Hepatocyte (in vitro differentiated cells): ENCODE data around the gene RXRA. TPM values are rescaled to one million over a fixed set of nuclear protein-coding genes. Genes with fewer than 3 reads are reported as not detected.

ENCODE experiments used
- DNase-seq: peaks from one replicate; pipeline ENCODE4 v3.0.0-alpha.2; 2016; ENCODE audit warnings: low spot score
- H2AFZ ChIP-seq: fragments of 200-600 bp; sonication (generic); 2 replicates; pipeline ENCODE4 v1.6.0; 2016; ENCODE audit warnings: antibody characterized with exemption, mild to moderate bottlenecking
- H3K27ac ChIP-seq: fragments of 200-600 bp; sonication (generic); 2 replicates; pipeline ENCODE4 v1.5.1; 2016; ENCODE audit warnings: mild to moderate bottlenecking
- H3K27me3 ChIP-seq: fragments of 200-600 bp; sonication (generic); 2 replicates; pipeline ENCODE4 v1.6.1; 2016
- H3K36me3 ChIP-seq: fragments of 200-600 bp; sonication (generic); replicated peaks from 2 replicates; pipeline ENCODE4 v1.5.1; 2016; ENCODE audit warnings: low read depth; ENCODE audit not compliant: insufficient read depth
- H3K4me1 ChIP-seq: fragments of 200-600 bp; sonication (generic); 2 replicates; pipeline ENCODE4 v1.5.1; 2016; ENCODE audit warnings: mild to moderate bottlenecking, moderate library complexity; ENCODE audit not compliant: insufficient read depth
- H3K4me2 ChIP-seq: fragments of 200-600 bp; sonication (generic); 2 replicates; pipeline ENCODE4 v1.6.0; 2016
- H3K4me3 ChIP-seq: fragments of 200-600 bp; sonication (generic); 2 replicates; pipeline ENCODE4 v1.5.1; 2016; ENCODE audit warnings: mild to moderate bottlenecking
- H3K79me2 ChIP-seq: fragments of 200-600 bp; sonication (generic); 2 replicates; pipeline ENCODE4 v1.6.0; 2017; ENCODE audit warnings: mild to moderate bottlenecking
- H3K9me2 ChIP-seq: fragments of 200-600 bp; sonication (generic); replicated peaks from 2 replicates; pipeline ENCODE4 v1.6.0; 2017; ENCODE audit warnings: mild to moderate bottlenecking; ENCODE audit not compliant: insufficient read depth
- H3K9me3 ChIP-seq: fragments of 200-600 bp; sonication (generic); 2 replicates; pipeline ENCODE4 v1.5.1; 2016; ENCODE audit warnings: low read depth, mild to moderate bottlenecking
- H4K20me1 ChIP-seq: fragments of 200-600 bp; sonication (generic); 2 replicates; pipeline ENCODE4 v1.6.0; 2016; ENCODE audit warnings: mild to moderate bottlenecking; ENCODE audit not compliant: insufficient read depth, poor library complexity, severe bottlenecking
- EZH2 ChIP-seq: fragments of 200-600 bp; sonication (generic); IDR thresholded peaks from 2 replicates; pipeline ENCODE4 v1.6.1; 2016; ENCODE audit warnings: antibody characterized with exemption, mild to moderate bottlenecking, borderline replicate concordance
- EZH2phosphoT487 ChIP-seq: fragments of 200-600 bp; sonication (generic); IDR thresholded peaks from one replicate; pipeline ENCODE4 v1.6.1; 2018; ENCODE audit warnings: antibody characterized with exemption, mild to moderate bottlenecking, low read depth, moderate library complexity; ENCODE audit not compliant: unreplicated experiment, severe bottlenecking
- WGBS: methylation state at CpG from one replicate; pipeline ENCODE4 v1.1.6; 2016; ENCODE audit warnings: low lambda C conversion rate; ENCODE audit errors: missing lambda C conversion rate; 5-methylcytosine and 5-hydroxymethylcytosine counted together
- polyA plus RNA-seq: library from polyadenylated mRNA; unstranded; fragments of >200 nt; fragmentation: Nextera tagmentation; extraction: Ambion mirVana; gene quantifications from 2 replicates; pipeline ENCODE4 v1.2.1, GENCODE V29; 2016
- total RNA-seq: library from RNA; depleted of rRNA; stranded (reverse); fragments of >200 nt; gene quantifications from 2 replicates; pipeline ENCODE4 v1.2.3, GENCODE V29; 2014
- TF ChIP-seq, protein P1 (sequence below): fragments of 200-600 bp; sonication (generic); IDR thresholded peaks from 2 replicates; pipeline ENCODE4 v1.5.1; 2016; ENCODE audit warnings: antibody characterized with exemption, mild to moderate bottlenecking; ENCODE audit not compliant: poor library complexity

The RXRA gene
- total and polyA plus RNA-seq, 2 experiments from 2014 or later: 35.9 to 41.6 TPM

- no peak for DNase-seq
- H3K27me3 ChIP-seq: no peaks in the 10 kb centered on the region
- no peak for TF ChIP-seq EZH2
- TF ChIP-seq, protein P1, sequence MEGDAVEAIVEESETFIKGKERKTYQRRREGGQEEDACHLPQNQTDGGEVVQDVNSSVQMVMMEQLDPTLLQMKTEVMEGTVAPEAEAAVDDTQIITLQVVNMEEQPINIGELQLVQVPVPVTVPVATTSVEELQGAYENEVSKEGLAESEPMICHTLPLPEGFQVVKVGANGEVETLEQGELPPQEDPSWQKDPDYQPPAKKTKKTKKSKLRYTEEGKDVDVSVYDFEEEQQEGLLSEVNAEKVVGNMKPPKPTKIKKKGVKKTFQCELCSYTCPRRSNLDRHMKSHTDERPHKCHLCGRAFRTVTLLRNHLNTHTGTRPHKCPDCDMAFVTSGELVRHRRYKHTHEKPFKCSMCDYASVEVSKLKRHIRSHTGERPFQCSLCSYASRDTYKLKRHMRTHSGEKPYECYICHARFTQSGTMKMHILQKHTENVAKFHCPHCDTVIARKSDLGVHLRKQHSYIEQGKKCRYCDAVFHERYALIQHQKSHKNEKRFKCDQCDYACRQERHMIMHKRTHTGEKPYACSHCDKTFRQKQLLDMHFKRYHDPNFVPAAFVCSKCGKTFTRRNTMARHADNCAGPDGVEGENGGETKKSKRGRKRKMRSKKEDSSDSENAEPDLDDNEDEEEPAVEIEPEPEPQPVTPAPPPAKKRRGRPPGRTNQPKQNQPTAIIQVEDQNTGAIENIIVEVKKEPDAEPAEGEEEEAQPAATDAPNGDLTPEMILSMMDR: no peak
- WGBS: 88% methylated on average over 9 of the region's 9 CpGs
- no peaks in the 10 kb centered on the region for H3K9me3 ChIP-seq
- peaks cover 100% of the 10 kb centered on the region for H3K79me2 ChIP-seq
- no peak overlapping the region for H3K4me2 ChIP-seq
- H3K36me3 ChIP-seq: no peaks in the 10 kb centered on the region
- H3K4me3 ChIP-seq: no peak overlapping the region
- H3K27ac ChIP-seq: no peak overlapping the region
- no peaks in the 10 kb centered on the region for H3K9me2 ChIP-seq
- H3K4me1 ChIP-seq: peaks cover 36% of the 10 kb centered on the region
- no peak overlapping the region for H2AFZ ChIP-seq
- peaks cover 100% of the 10 kb centered on the region for H4K20me1 ChIP-seq
Observed at GRCh38 chr9:134349936-134350335, 23.7 kb downstream of the RXRA start.

- Histone ChIP-seq H4K20me1 (peaks cover 100% of the 10 kb centered on the region), H3K27me3 (no peaks in the 10 kb centered on the region), H2AFZ (no peak overlapping the region), H3K27ac (no peak overlapping the region), H3K4me2 (no peak overlapping the region), H3K9me2 (no peaks in the 10 kb centered on the region), H3K79me2 (peaks cover 100% of the 10 kb centered on the region), H3K9me3 (no peaks in the 10 kb centered on the region), H3K36me3 (no peaks in the 10 kb centered on the region), H3K4me3 (no peak overlapping the region), H3K4me1 (peaks cover 41% of the 10 kb centered on the region)
- DNase-seq: no peak
- TF ChIP-seq, protein P1: no peak
- TF ChIP-seq EZH2 (no peak), EZH2phosphoT487 (no peak)
- 78% methylated on average over 20 of the region's 20 CpGs for WGBS
Observed at GRCh38 chr9:134350416-134350994, 24.2 kb downstream of the RXRA start.

DNA sequence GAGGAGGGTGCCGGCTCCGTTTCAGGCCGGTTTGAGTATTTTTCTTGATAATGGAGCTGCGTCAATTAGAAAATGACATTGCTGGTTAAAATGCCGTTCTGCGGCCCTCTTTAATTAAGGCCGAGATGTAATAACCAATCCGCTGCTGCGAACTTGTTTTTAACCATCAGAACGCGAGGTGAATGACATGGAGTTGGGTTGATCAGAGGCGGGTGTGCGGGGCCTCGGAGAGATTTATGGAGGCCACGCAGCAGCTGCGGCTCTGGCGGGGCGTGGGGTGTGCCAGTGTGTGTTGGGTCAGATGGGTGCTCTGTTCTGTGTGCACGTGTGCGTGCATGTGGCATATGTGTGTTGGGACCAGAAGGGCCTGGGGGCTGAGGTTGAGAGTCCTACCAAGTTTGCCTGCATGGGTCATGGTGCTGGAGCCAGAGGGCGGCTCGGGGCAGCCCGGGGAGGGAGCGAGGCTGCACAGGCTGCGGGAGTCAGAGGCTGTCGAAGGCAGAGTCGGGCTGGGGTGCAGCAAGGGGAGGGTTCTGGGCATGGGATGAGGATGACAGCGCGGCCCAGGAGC is 25.4 kb downstream of the RXRA start:
- no peaks in the 10 kb centered on the region for H3K9me2 ChIP-seq
- TF ChIP-seq EZH2: no peak
- no peak for TF ChIP-seq EZH2phosphoT487
- TF ChIP-seq, protein P1: no peak
- H3K27ac ChIP-seq: no peak overlapping the region
- peaks cover 100% of the 10 kb centered on the region for H3K79me2 ChIP-seq
- H2AFZ ChIP-seq: no peak overlapping the region
- H3K36me3 ChIP-seq: no peaks in the 10 kb centered on the region
- H3K9me3 ChIP-seq: no peaks in the 10 kb centered on the region
- no peak for DNase-seq
- H4K20me1 ChIP-seq: peaks cover 100% of the 10 kb centered on the region
- no peak overlapping the region for H3K4me3 ChIP-seq
- 92% methylated on average over 28 of the region's 29 CpGs for WGBS
- H3K27me3 ChIP-seq: no peaks in the 10 kb centered on the region
- H3K4me1 ChIP-seq: peaks cover 53% of the 10 kb centered on the region
- no peak overlapping the region for H3K4me2 ChIP-seq
